ENCODE measurements around the gene NHERF1.

GRCh38 chr17:74808714-74809430 is 60.4 kb downstream of the NHERF1 start:
- TF ChIP-seq EZH2phosphoT487 (IDR thresholded peaks at IDR 0.05; ENCODE audit: borderline replicate concordance, low read depth) (no peak), JUND (IDR thresholded peaks at IDR 0.05) (no peak), GATA2 (CRISPR knock-in tag; IDR thresholded peaks at IDR 0.05) (no peak), EP300 (IDR thresholded peaks at IDR 0.05; ENCODE audit: borderline replicate concordance in 1 of 2, low read depth in 1 of 2, low read length in 1 of 2) (no peak), FOXM1 (IDR thresholded peaks at IDR 0.05; ENCODE audit: low read depth) (no peak), USF2 (IDR thresholded peaks at IDR 0.05; ENCODE audit: borderline replicate concordance, low read depth, low read length) (no peak), TAF1 (IDR thresholded peaks at IDR 0.05; ENCODE audit: borderline replicate concordance, low read depth, low read length) (no peak), RCOR1 (IDR thresholded peaks at IDR 0.05; ENCODE audit: low read length) (no peak), RFX5 (IDR thresholded peaks at IDR 0.05; ENCODE audit: low read length) (no peak), FOXJ3 (CRISPR knock-in tag; IDR thresholded peaks at IDR 0.05) (no peak), RAD21 (IDR thresholded peaks at IDR 0.05; ENCODE audit: low read length) (no peak)
- TF ChIP-seq, protein P1, sequence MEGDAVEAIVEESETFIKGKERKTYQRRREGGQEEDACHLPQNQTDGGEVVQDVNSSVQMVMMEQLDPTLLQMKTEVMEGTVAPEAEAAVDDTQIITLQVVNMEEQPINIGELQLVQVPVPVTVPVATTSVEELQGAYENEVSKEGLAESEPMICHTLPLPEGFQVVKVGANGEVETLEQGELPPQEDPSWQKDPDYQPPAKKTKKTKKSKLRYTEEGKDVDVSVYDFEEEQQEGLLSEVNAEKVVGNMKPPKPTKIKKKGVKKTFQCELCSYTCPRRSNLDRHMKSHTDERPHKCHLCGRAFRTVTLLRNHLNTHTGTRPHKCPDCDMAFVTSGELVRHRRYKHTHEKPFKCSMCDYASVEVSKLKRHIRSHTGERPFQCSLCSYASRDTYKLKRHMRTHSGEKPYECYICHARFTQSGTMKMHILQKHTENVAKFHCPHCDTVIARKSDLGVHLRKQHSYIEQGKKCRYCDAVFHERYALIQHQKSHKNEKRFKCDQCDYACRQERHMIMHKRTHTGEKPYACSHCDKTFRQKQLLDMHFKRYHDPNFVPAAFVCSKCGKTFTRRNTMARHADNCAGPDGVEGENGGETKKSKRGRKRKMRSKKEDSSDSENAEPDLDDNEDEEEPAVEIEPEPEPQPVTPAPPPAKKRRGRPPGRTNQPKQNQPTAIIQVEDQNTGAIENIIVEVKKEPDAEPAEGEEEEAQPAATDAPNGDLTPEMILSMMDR (IDR thresholded peaks at IDR 0.05), result no peak
- TF ChIP-seq, protein P2, sequence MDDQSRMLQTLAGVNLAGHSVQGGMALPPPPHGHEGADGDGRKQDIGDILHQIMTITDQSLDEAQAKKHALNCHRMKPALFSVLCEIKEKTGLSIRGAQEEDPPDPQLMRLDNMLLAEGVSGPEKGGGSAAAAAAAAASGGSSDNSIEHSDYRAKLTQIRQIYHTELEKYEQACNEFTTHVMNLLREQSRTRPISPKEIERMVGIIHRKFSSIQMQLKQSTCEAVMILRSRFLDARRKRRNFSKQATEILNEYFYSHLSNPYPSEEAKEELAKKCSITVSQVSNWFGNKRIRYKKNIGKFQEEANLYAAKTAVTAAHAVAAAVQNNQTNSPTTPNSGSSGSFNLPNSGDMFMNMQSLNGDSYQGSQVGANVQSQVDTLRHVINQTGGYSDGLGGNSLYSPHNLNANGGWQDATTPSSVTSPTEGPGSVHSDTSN (IDR thresholded peaks at IDR 0.05), result no peak
- TF ChIP-seq, protein P3, sequence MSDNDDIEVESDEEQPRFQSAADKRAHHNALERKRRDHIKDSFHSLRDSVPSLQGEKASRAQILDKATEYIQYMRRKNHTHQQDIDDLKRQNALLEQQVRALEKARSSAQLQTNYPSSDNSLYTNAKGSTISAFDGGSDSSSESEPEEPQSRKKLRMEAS (IDR thresholded peaks at IDR 0.05; ENCODE audit: low read depth), result no peak

All from SK-N-SH (cell line).